Epithelial cell of esophagus (primary cell): ENCODE data around the gene BCL6.

Experiments used
- DNase-seq: peaks from one replicate; pipeline ENCODE4 v3.0.0; 2010; ENCODE audit warnings: low read depth
- H3K4me3 ChIP-seq: 2 replicates; pipeline ENCODE4 v1.5.1; 2011; ENCODE audit warnings: mild to moderate bottlenecking, low read length, control low read depth
- TF ChIP-seq, protein P1 (sequence below): IDR thresholded peaks from 2 replicates; pipeline ENCODE4 v1.5.1; 2011; ENCODE audit warnings: low read depth, mild to moderate bottlenecking, low read length, control low read depth, inconsistent platforms; ENCODE audit not compliant: insufficient read depth; ENCODE audit errors: missing control alignments

The BCL6 gene

DNA sequence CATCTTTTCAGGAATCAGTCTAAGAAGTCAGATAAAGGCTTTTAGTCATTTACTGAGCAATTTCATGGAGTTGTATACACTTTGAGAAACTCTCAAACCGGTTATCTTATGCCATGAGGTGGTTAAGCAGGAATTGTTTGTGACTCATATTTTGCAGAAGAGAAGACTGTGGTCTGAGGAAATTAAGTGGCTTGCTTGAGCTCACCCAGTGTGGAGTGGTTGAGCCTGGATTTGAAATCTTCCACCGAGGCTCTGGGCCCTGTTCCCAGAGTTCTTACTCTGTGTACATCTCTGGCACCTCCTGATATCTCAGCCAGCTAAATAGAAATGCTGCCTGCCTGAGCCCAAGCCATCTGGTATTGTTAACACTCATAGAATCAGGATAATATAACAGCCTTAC is 37.8 kb upstream of the BCL6 start:
- H3K4me3 ChIP-seq, result no peak overlapping the region
- TF ChIP-seq, protein P1, sequence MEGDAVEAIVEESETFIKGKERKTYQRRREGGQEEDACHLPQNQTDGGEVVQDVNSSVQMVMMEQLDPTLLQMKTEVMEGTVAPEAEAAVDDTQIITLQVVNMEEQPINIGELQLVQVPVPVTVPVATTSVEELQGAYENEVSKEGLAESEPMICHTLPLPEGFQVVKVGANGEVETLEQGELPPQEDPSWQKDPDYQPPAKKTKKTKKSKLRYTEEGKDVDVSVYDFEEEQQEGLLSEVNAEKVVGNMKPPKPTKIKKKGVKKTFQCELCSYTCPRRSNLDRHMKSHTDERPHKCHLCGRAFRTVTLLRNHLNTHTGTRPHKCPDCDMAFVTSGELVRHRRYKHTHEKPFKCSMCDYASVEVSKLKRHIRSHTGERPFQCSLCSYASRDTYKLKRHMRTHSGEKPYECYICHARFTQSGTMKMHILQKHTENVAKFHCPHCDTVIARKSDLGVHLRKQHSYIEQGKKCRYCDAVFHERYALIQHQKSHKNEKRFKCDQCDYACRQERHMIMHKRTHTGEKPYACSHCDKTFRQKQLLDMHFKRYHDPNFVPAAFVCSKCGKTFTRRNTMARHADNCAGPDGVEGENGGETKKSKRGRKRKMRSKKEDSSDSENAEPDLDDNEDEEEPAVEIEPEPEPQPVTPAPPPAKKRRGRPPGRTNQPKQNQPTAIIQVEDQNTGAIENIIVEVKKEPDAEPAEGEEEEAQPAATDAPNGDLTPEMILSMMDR, result no peak
- DNase-seq, result peak; percentile 94

DNA sequence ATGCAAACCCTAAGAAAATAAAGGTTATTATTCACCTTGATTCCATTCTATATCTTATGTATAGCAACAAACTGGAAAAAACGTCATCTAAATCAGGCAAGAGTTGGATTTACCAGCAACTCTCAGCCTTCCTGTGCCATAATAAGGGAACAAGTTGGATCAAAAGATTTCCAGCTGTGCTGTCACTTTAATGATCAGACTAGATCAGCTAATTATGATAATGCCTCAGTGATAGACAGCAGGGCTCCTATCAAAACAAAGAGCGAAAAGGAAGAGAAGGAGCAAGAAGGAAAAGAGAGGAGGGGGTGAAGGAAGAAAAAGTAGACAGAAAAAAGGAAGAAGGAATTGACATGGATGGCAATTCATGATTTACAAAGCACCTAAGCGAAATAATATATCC is 36.7 kb upstream of the BCL6 start:
- no peak overlapping the region for H3K4me3 ChIP-seq
- TF ChIP-seq, protein P1, result no peak

DNA sequence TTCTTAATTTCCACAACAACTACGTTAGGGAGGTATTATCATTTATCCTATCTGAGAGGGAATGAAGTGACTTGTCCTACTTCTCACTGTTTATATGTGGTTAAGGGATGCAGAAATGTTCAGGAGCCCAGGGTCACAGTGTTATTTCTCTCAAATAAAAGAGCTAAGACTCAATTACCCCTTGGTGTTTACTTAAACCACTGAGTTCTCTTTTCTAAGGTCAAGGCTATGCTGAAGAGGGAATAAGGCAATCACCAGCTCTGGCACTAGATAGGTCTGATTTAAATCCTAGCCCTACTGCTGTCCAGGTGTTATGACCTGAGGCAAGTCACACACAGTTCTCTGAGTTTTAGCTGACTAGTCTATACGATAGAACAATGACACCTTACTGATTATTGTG is 35.7 kb upstream of the BCL6 start:
- H3K4me3 ChIP-seq, result no peak overlapping the region
- no peak for DNase-seq
- TF ChIP-seq, protein P1, result no peak

More for the DNA sequence above, 36.7 kb upstream of the BCL6 start:
- no peak for DNase-seq

DNA sequence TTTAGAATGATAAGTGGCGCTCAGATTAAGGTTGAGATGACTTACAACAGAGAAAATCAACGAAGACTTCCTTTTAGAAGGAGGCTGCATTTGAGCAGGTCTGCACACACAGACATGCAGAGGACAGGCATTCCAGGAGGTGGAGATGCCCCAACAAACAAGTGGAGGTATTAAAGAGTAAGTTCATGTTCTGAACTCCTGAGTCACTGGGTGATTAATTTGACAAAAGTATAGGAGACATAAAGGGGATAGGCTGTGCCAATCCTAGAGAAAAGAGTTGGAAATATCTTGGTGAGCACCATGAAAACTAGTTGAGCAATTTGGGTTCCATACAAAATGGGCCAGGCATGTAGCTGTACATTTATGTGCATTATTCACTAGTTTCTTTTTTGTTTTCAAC is 33.5 kb upstream of the BCL6 start:
- DNase-seq, result peak; percentile 67
- TF ChIP-seq, protein P1, result peak; percentile 26
- H3K4me3 ChIP-seq, result no peak overlapping the region

DNA sequence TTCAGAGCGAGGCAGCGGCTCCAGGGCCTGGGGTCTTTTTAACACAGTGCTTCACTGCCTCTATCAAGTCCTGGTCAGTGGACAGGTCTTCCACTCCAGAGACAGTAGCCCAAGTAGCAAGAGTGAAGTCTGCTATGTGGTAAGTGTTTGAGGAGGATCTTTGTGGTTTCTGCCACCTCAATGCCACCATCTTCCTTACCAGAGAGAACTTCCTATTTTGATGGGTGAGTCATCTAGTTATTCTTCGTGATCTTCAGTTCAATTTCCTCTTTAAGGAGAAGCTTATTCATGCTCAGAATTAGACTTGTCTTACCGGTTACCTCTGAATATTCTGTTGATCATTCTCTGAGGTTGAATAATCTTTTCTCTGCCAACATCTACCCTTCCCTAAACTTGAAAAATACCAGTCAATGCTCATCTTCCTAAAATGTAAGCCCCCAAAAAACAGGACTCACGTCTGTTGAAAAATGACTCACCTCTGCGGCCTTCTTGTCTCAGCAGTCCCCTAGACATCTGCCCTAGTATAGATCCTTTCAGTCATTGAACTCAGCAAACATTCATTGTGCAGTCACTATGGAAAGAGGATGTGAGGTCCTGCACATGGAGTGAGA is 32.2 kb upstream of the BCL6 start:
- TF ChIP-seq, protein P1, result no peak
- DNase-seq, result peak; percentile 86
- no peak overlapping the region for H3K4me3 ChIP-seq

DNA sequence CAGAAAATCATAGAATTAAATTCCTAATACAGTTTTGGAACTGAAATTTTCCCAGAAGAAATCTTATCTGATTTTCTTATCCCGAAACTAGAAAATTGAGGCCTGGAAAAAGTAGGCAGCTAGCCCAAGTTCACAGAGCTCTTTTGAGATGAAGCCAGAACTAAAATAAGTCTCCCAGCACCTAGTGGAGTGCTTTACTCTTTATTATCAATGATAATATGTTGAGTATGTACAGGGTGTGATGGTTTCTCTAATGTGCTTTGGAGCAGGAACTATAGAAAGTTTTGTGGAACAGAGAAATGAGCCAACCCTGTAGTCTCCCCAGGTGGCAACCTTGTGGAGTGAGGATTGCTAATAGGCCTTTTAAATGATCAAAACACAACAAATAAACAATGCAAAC is 30.3 kb upstream of the BCL6 start:
- DNase-seq, result no peak
- TF ChIP-seq, protein P1, result no peak
- no peak overlapping the region for H3K4me3 ChIP-seq

DNA sequence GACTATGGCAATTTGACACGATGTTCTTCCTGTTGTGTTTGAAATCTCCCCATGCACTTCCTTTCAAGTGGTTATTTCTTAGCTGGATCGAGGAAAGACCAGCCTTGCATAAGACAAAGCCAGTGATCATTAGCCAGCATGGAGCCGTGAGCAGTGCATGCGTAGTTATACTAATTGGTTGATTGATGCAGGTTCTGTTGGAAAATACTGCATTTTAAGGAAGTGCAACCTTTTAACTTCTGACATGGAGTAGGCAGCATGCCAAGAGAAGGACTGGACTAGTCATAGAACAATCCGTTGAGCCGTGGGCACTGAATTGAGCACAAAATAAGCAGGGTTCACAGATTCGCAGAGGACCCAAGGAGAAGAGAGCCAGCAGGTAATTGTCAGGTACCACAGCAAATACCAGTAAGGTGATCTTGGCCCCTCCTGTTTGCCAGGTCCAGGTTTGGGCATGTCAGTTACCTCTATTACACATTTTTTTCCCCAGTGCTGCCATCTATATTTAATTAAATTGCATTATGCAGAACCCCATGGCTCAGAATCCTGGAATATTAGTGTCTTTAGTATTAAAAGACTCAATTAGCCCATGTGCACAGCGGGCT is 29.0 kb upstream of the BCL6 start:
- TF ChIP-seq, protein P1, result no peak
- no peak overlapping the region for H3K4me3 ChIP-seq

More for the DNA sequence above, 29.0 kb upstream of the BCL6 start:
- peak; percentile 65 for DNase-seq
